HepG2 (cell line): Measurements from ENCODE around the gene TUBA4A. TPM values are rescaled to one million over a fixed set of nuclear protein-coding genes. Genes with fewer than 3 reads are reported as not detected.

Experiments used
- HDAC1 ChIP-seq: sonication (generic); formaldehyde crosslinking; IDR thresholded peaks from 2 replicates; pipeline ENCODE4 v1.5.1; 2020; ENCODE audit warnings: mild to moderate bottlenecking, missing genetic modification reagents
- HOXA7 ChIP-seq: sonication (generic); formaldehyde crosslinking; IDR thresholded peaks from 2 replicates; pipeline ENCODE4 v1.8.1; 2022; ENCODE audit warnings: mild to moderate bottlenecking, missing genetic modification reagents, moderate library complexity
- NFKB2 ChIP-seq: sonication (generic); formaldehyde crosslinking; IDR thresholded peaks from 2 replicates; pipeline ENCODE4 v1.4.0; 2020; ENCODE audit warnings: missing genetic modification reagents, borderline replicate concordance
- ZNF468 ChIP-seq: sonication (generic); formaldehyde crosslinking; IDR thresholded peaks from 2 replicates; pipeline ENCODE4 v1.8.0; 2022; ENCODE audit warnings: mild to moderate bottlenecking, moderate library complexity, missing genetic modification reagents
- ZNF558 ChIP-seq: sonication (generic); formaldehyde crosslinking; IDR thresholded peaks from 2 replicates; pipeline ENCODE4 v1.9.0; 2022; ENCODE audit warnings: mild to moderate bottlenecking, missing genetic modification reagents, borderline replicate concordance
- ZNF572 ChIP-seq: sonication (generic); formaldehyde crosslinking; IDR thresholded peaks from 2 replicates; pipeline ENCODE4 v1.5.1; 2020; ENCODE audit warnings: mild to moderate bottlenecking, missing genetic modification reagents
- ZSCAN31 ChIP-seq: sonication (generic); formaldehyde crosslinking; IDR thresholded peaks from 2 replicates; pipeline ENCODE4 v1.5.0; 2020; ENCODE audit warnings: low read depth, mild to moderate bottlenecking, missing genetic modification reagents
- polyA plus RNA-seq, 8 experiments: library from polyadenylated mRNA; depleted of rRNA in 3 of 8; stranded (reverse) in 7 of 8; unstranded in 1 of 8; fragments of >200 nt; fragmentation: Illumina TruSeq in 4 of 8; extraction: Trizol in 4 of 8; gene quantifications; 2 replicates each; pipeline versions ENCODE4 v1.2.1 to v1.2.3, GENCODE V29; 2011 to 2016; ENCODE audit warnings: low read depth in 4 of 8, missing spikeins in 1 of 8, mixed read lengths in 1 of 8; ENCODE audit not compliant: insufficient read depth in 1 of 8
- total RNA-seq, 5 experiments: library from RNA; depleted of rRNA; stranded (reverse); fragments of >200 nt; fragmentation: Illumina TruSeq; extraction: Trizol; gene quantifications; 2 replicates each; pipeline ENCODE4 v1.2.3, GENCODE V29; 2016; ENCODE audit warnings: low read depth in 1 of 5
- TF ChIP-seq, protein P1 (sequence below): sonication (generic); formaldehyde crosslinking; IDR thresholded peaks from 2 replicates; pipeline ENCODE4 v1.9.0; 2021; ENCODE audit warnings: missing genetic modification reagents, borderline replicate concordance
- TF ChIP-seq, protein P2 (sequence below): sonication (generic); formaldehyde crosslinking; IDR thresholded peaks from 2 replicates; pipeline ENCODE4 v1.8.1; 2023; ENCODE audit warnings: missing genetic modification reagents, inconsistent platforms, borderline replicate concordance
- TF ChIP-seq, protein P3 (sequence below), 2 experiments: IDR thresholded peaks; 2 replicates each; pipeline ENCODE4 v1.6.1; 2011 to 2012; ENCODE audit warnings: low read length in 2 of 2, borderline replicate concordance in 1 of 2, low read depth in 1 of 2, mild to moderate bottlenecking in 1 of 2, moderate library complexity in 1 of 2
- TF ChIP-seq, protein P4 (sequence below): sonication (generic); formaldehyde crosslinking; IDR thresholded peaks from 2 replicates; pipeline ENCODE4 v1.4.0; 2020; ENCODE audit warnings: missing genetic modification reagents
- TF ChIP-seq, protein P5 (sequence below): sonication (generic); formaldehyde crosslinking; IDR thresholded peaks from 2 replicates; pipeline ENCODE4 v1.5.0; 2020; ENCODE audit warnings: missing genetic modification reagents

The TUBA4A gene
- total and polyA plus RNA-seq, 2 of the 13 experiments (the other 11 are each of a cell fraction or from before 2014, with no cell fraction given): 1.3 to 12.7 TPM

DNA sequence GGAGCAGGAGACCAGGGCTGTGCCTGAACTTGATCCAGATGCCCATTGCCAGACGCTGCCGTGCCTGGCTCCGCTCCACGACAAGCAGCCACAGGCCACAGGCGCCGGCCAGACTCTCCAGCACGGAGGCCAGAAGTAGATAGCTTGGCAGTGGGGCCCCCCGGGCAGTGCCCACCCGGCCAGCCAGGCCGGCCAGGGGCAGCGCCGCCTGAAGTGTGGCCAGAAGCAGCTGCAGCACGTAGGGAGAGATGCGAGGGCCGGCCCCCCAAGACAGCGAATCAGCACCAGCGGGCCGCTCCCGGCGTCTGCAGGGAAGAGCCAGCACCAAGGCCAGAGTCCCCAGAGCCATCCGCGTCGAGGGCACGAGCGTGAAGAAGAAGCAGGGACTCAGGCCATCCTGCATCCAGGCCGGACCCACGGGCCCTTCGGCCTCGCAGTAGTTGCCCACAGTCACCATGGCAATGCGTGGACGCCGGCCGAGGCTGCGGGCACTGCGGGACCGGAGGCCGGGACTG, 35.4 kb downstream of the TUBA4A start (continued):
- TF ChIP-seq, protein P1, sequence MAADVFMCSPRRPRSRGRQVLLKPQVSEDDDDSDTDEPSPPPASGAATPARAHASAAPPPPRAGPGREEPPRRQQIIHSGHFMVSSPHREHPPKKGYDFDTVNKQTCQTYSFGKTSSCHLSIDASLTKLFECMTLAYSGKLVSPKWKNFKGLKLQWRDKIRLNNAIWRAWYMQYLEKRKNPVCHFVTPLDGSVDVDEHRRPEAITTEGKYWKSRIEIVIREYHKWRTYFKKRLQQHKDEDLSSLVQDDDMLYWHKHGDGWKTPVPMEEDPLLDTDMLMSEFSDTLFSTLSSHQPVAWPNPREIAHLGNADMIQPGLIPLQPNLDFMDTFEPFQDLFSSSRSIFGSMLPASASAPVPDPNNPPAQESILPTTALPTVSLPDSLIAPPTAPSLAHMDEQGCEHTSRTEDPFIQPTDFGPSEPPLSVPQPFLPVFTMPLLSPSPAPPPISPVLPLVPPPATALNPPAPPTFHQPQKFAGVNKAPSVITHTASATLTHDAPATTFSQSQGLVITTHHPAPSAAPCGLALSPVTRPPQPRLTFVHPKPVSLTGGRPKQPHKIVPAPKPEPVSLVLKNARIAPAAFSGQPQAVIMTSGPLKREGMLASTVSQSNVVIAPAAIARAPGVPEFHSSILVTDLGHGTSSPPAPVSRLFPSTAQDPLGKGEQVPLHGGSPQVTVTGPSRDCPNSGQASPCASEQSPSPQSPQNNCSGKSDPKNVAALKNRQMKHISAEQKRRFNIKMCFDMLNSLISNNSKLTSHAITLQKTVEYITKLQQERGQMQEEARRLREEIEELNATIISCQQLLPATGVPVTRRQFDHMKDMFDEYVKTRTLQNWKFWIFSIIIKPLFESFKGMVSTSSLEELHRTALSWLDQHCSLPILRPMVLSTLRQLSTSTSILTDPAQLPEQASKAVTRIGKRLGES (CRISPR knock-in tag): 0 out of 2 replicates have a peak, but pooled peaks have one; percentile 56
- TF ChIP-seq, protein P2, sequence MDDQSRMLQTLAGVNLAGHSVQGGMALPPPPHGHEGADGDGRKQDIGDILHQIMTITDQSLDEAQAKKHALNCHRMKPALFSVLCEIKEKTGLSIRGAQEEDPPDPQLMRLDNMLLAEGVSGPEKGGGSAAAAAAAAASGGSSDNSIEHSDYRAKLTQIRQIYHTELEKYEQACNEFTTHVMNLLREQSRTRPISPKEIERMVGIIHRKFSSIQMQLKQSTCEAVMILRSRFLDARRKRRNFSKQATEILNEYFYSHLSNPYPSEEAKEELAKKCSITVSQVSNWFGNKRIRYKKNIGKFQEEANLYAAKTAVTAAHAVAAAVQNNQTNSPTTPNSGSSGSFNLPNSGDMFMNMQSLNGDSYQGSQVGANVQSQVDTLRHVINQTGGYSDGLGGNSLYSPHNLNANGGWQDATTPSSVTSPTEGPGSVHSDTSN (CRISPR knock-in tag): peak; percentile 32; the same call in 1 of the 2 replicates
- TF ChIP-seq ZNF558 (CRISPR knock-in tag): peak; percentile 88; the same call in 1 of the 2 replicates
- no peak; the same call in 1 of the 2 replicates for TF ChIP-seq HOXA7
- TF ChIP-seq ZNF468 (CRISPR knock-in tag): 0 out of 2 replicates have a peak, but pooled peaks have one; percentile 21
- no peak for TF ChIP-seq ZSCAN31 (CRISPR knock-in tag)
- no peak for TF ChIP-seq HDAC1 (CRISPR knock-in tag)
- TF ChIP-seq, protein P3, sequence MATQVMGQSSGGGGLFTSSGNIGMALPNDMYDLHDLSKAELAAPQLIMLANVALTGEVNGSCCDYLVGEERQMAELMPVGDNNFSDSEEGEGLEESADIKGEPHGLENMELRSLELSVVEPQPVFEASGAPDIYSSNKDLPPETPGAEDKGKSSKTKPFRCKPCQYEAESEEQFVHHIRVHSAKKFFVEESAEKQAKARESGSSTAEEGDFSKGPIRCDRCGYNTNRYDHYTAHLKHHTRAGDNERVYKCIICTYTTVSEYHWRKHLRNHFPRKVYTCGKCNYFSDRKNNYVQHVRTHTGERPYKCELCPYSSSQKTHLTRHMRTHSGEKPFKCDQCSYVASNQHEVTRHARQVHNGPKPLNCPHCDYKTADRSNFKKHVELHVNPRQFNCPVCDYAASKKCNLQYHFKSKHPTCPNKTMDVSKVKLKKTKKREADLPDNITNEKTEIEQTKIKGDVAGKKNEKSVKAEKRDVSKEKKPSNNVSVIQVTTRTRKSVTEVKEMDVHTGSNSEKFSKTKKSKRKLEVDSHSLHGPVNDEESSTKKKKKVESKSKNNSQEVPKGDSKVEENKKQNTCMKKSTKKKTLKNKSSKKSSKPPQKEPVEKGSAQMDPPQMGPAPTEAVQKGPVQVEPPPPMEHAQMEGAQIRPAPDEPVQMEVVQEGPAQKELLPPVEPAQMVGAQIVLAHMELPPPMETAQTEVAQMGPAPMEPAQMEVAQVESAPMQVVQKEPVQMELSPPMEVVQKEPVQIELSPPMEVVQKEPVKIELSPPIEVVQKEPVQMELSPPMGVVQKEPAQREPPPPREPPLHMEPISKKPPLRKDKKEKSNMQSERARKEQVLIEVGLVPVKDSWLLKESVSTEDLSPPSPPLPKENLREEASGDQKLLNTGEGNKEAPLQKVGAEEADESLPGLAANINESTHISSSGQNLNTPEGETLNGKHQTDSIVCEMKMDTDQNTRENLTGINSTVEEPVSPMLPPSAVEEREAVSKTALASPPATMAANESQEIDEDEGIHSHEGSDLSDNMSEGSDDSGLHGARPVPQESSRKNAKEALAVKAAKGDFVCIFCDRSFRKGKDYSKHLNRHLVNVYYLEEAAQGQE (IDR thresholded peaks at IDR 0.05; ENCODE audit: borderline replicate concordance in 1 of 2, low read depth in 1 of 2, low read length in 2 of 2): peak in 1 of 2 experiments; percentile 89; a peak in 2 of 4 replicates
- TF ChIP-seq, protein P4, sequence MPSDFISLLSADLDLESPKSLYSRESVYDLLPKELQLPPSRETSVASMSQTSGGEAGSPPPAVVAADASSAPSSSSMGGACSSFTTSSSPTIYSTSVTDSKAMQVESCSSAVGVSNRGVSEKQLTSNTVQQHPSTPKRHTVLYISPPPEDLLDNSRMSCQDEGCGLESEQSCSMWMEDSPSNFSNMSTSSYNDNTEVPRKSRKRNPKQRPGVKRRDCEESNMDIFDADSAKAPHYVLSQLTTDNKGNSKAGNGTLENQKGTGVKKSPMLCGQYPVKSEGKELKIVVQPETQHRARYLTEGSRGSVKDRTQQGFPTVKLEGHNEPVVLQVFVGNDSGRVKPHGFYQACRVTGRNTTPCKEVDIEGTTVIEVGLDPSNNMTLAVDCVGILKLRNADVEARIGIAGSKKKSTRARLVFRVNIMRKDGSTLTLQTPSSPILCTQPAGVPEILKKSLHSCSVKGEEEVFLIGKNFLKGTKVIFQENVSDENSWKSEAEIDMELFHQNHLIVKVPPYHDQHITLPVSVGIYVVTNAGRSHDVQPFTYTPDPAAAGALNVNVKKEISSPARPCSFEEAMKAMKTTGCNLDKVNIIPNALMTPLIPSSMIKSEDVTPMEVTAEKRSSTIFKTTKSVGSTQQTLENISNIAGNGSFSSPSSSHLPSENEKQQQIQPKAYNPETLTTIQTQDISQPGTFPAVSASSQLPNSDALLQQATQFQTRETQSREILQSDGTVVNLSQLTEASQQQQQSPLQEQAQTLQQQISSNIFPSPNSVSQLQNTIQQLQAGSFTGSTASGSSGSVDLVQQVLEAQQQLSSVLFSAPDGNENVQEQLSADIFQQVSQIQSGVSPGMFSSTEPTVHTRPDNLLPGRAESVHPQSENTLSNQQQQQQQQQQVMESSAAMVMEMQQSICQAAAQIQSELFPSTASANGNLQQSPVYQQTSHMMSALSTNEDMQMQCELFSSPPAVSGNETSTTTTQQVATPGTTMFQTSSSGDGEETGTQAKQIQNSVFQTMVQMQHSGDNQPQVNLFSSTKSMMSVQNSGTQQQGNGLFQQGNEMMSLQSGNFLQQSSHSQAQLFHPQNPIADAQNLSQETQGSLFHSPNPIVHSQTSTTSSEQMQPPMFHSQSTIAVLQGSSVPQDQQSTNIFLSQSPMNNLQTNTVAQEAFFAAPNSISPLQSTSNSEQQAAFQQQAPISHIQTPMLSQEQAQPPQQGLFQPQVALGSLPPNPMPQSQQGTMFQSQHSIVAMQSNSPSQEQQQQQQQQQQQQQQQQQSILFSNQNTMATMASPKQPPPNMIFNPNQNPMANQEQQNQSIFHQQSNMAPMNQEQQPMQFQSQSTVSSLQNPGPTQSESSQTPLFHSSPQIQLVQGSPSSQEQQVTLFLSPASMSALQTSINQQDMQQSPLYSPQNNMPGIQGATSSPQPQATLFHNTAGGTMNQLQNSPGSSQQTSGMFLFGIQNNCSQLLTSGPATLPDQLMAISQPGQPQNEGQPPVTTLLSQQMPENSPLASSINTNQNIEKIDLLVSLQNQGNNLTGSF (CRISPR knock-in tag): peak; percentile 69; the same call in 1 of the 2 replicates
- TF ChIP-seq ZNF572 (CRISPR knock-in tag): peak; percentile 90
- TF ChIP-seq, protein P5, sequence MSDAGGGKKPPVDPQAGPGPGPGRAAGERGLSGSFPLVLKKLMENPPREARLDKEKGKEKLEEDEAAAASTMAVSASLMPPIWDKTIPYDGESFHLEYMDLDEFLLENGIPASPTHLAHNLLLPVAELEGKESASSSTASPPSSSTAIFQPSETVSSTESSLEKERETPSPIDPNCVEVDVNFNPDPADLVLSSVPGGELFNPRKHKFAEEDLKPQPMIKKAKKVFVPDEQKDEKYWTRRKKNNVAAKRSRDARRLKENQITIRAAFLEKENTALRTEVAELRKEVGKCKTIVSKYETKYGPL (CRISPR knock-in tag): no peak; the same call in 1 of the 2 replicates
- TF ChIP-seq NFKB2 (CRISPR knock-in tag): no peak
